Measurements from ENCODE around the gene KCNK15.

Gene KCNK15

DNA sequence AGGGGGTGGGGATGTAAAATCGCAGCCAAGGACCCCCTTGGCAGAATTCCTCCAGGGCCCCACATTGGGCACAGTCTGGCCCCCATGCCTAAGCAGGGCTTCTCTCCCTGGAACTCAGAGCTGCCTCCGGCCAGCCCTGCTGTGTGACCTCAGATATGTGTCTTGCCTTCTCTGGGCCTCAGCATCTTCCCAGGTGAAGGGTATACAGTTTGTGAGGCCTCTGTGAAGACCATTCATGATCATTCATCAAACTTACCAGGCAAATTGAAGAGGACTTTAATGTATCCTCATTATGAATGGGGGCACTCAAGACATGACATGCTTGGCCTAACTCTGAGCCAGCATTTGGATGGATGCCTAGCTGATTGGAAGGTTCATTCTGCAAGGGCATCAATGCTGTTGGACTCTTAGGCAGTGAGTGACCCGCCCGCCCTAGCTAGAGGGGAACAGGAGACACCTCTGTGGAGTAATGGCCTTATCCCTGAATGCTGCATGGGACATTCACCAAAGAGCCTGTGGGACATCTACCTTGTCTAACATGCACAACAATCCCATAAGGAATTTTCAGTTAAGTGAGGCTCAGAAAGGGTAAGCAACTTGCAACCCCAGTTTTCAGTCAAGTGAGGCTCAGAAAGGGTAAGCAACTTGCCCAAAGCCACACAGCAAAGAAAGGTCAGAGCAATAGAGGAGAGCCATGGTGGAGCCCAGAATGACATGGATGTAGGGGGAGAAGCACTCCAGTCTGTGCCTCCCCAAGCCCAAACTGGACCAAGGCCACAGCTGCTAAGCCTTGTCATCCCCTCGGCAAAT, 30.0 kb upstream of the KCNK15 start:
- DNase-seq = no peak

DNA sequence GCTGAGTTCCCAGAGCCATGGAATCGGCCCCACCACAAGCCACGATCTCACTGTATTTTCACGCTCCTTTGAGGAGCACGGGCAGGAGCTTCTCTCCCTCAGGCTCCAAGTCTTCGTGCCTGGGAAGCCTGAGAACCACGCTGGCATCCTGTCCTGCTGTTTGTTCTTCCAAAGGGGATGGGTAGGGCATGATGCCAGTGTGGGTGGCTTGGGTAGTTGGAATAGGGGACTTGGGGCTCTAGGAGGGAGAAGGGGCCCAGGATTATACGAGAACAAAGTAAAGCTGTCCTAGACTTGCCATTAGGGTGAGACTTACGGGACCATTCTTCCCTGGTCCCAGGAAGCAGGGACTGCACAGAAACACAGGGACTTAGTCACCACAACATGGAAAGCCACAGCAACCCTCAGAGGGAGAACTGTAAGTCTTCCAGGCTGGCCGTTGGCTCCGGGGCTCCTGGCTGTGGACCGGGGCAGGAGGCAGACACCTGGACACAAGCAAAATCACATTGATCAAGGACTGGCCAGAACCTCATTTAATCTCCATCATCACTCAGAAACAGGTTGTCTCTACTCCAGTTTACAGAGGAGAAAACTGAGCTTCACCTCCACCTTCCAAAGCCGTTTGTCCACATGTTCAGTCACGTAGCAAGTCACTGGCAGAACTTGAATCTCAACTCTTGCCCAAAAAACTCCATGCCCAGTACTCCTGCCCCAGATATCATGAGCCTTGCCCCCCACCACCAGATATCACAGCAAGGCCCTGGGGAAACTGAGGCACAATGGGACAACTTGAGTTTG, 29.2 kb upstream of the KCNK15 start:
- DNase-seq = peak; percentile 54

DNA sequence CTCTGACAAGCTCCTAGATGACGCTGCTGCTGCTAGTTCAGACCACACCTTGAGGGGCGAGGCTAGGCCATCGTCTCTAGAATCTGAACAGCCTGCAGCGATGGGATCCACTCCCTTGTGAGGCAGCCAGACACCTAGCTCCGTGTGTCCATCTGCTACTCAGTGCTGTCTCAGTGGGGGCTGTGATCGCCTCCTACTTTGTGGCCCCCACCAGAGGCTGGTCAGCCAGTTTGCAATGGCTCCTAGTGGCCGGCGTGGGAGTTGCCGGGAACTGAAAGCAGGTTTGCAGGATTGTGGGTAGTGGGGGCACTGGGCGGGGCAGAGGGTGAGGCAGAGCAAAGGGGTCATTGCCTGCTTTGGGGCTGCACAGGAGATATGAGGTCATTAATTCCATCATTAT, 27.7 kb upstream of the KCNK15 start:
- DNase-seq = no peak

DNA sequence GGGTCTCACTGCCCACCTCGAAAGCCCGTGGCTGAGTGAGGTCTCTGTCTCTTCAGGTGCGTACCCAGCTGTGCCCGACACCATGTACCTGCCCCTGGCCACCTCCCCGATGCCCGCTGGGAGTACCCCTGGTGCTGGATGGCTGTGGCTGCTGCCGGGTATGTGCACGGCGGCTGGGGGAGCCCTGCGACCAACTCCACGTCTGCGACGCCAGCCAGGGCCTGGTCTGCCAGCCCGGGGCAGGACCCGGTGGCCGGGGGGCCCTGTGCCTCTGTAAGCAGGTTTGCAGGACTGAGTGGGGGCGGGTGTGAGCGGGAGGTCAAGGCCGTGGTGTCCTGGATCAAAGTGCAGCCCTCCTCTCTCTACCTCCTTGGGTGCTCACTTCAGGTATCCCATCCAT, 25.8 kb upstream of the KCNK15 start:
- no peak for DNase-seq

DNA sequence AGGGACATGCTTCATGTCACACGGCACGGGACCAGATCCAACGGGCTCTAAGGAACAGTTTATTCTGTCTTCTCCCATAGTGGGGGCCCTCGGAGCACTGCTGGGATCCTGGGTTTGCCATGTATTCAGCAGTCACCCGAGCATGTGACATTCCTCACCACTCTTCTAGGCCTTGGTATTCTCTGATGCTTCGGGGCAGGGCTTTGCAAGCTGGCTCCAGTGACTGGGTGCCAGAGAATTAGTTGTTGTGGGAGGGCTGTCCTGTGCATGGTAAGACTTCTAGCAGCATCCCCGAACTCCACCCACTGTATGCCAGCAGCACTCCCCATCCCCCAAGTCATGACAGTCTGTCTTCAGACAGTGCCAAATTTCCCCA, 25.1 kb upstream of the KCNK15 start:
- peak; percentile 93 for DNase-seq

DNA sequence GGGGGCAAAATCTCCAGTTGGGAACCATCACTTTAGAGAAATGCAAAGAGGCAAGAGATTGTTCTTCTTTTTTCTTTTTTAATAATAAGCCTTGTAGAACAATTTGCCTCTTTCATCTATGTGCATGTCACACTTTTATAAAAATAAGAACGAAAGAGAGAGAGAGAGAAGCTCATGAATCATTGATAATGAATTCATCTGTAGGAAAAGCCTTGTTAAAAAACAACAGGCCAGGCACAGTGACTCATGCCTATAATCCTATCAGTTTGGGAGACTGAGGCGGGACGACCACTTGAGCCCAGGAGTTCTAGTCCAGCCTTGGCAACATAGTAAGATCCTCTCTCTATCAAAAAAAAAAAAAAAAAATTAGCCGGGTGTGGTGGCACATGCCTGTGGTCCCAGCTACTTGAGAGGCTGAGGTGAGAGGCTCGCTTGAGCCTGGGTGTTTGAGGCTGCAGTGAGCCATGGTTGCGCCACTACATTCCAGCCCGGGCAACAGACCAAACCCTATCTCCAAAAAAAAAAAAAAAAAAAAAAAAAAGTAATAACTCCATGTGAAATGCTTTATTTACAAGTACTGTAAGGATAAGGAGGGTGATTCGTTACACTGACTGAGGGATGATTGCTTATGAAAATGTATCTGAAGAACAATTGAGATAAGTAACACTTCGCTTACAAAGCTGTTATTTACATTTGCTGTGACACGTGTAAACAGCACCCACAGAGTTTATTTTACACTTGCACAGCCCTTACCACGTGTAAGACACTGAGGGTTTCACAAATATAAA, 24.5 kb upstream of the KCNK15 start:
- peak; percentile 92 for DNase-seq

- DNase-seq = no peak
Measured at GRCh38 chr20:44721785-44722054, 23.9 kb upstream of the KCNK15 start.

- DNase-seq = no peak
Measured at GRCh38 chr20:44722990-44723389, 22.7 kb upstream of the KCNK15 start.

GRCh38 chr20:44723391-44723790, 22.3 kb upstream of the KCNK15 start:
- peak; percentile 48 for DNase-seq

DNA sequence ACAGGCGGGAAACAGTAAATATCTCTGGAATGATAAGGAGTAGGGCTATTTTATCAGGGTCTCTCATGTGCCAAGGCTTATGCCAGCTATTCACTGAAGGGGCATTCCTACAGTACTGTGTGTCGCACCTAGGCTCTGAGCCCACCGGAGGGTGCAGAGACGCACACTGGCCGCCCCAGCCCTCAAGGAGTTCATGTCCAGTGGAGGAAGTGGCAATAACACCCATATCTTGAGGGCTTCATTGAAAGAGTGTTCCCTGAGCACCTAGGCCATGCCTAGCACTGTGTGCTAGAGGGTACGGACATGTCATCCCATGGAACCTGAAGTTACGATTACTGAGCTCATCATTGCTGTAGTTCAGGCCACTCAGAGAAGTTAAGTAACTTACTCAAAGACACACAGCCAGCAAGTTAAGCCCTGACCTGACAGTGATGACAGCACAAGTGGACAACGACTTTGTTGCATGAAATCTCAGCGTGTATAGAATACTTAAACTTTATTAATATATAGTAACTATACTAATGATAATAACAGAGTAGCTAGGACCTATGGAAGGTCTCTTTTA, 21.8 kb upstream of the KCNK15 start:
- no peak for DNase-seq

DNA sequence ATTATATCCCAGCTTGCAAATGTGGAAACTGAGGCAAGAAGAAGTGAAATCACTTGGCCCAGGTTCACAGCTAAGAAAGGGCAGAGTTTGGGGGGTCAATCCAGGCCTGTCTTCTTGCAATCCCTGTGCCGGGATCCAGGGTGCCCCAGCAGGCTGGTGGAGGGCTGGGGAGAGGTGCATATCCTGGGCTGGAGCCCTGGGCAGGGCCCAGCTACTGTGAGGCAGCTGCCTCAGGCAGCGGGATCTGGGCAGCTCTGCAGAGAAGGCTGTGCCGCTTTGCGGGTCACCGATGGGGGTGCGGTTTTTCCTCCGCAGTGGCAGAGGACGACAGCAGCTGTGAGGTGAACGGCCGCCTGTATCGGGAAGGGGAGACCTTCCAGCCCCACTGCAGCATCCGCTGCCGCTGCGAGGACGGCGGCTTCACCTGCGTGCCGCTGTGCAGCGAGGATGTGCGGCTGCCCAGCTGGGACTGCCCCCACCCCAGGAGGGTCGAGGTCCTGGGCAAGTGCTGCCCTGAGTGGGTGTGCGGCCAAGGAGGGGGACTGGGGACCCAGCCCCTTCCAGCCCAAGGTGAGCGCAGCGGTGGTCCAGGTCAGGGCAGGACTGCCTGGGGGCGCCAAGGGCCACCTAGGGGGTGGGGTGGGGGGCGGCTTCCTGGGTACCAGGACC, 21.1 kb upstream of the KCNK15 start:
- DNase-seq = no peak

GRCh38 chr20:44725837-44726236, 19.8 kb upstream of the KCNK15 start:
- no peak for DNase-seq

GRCh38 chr20:44727039-44727438, 18.6 kb upstream of the KCNK15 start:
- DNase-seq = no peak

GRCh38 chr20:44727651-44728050, 18.0 kb upstream of the KCNK15 start:
- DNase-seq = no peak

DNA sequence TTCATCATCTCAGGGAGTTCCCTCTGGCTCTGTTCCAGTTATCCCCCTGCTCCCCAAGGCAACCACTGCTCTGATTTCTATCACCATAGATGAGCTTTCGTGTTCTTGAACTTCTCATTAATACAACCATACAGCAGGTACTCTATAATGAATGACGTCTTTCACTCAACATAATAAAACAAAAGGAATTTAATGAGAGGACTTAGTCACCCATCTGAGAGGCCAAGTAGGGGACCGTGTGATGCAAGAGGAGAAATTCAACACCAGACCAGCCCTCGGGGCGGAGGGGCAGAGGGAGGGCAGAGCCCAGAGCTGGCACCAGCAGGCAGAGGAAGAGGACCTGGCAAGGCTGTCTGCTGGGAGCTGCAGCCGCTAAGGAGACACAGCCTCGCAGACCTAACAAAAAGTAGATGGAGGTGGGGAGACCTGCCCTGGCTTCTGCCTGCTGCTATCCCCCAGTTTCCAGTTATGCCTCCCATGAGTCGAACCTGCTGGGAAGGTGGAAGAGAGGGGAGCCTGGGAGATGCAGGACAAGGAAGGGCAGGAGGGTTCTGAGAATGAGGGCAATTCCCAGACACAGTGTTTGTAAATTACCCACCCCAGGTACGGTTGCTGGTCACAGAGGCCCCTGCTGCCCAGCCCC, 16.7 kb upstream of the KCNK15 start:
- peak; percentile 91 for DNase-seq

- DNase-seq = peak; percentile 98
Measured at GRCh38 chr20:44730441-44730840, 15.2 kb upstream of the KCNK15 start.

- DNase-seq = no peak
Measured at GRCh38 chr20:44731657-44732056, 14.0 kb upstream of the KCNK15 start.

DNA sequence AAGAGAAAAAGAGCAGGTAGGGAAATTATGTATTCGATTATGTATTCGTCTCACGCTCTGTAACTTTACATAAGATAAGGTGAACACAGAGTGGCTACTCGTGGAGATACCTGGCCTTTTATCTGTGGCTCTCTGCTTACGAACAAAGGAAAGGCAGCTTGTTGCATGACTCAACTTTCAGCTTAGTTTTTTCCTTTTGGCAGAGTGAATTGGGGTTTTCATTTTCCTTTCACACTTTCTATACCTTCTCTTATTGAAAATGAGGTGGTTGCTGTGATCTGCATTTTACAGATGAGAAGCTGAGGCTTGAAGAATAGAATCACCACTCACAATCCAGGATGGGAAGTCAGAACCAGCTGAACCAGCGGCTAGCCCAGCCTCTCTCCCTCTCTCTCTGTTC, 13.3 kb upstream of the KCNK15 start:
- DNase-seq = no peak

DNA sequence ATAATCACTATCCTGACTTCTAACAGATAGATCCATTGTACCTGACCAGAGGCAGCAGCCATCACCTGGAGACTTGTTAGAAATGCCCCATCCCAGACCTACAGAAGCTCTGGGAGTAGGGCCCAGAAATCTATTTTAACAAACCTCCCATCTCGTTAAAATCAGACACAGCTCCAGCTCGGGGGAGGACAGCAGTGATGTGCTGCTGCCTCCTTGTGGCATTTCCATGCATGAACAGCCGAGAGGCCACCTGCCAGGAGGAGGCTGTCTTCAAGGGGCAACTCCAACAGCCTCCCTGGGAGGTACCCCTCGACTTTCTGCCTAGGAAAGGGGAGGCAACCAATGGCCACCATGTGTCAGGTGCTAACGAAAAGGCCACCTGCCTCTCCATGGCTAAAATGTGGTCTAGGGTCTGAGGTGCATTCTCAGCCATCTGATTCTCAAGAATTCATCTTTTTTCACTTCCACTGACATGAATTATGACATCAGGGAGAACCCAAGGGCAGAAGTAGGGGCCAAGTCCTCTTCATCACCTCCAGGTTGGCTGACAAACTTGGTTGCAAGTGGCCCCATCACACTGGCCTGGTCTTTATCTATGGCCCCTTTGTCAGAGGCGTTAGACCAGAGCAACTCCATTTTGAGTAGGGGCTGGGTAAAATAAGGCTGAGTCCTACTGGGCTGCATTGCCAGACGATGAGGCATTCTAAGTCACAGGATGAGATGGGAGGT, 12.2 kb upstream of the KCNK15 start:
- DNase-seq = peak; percentile 76

- DNase-seq = peak; percentile 85
Measured at GRCh38 chr20:44734938-44735337, 10.7 kb upstream of the KCNK15 start.

DNA sequence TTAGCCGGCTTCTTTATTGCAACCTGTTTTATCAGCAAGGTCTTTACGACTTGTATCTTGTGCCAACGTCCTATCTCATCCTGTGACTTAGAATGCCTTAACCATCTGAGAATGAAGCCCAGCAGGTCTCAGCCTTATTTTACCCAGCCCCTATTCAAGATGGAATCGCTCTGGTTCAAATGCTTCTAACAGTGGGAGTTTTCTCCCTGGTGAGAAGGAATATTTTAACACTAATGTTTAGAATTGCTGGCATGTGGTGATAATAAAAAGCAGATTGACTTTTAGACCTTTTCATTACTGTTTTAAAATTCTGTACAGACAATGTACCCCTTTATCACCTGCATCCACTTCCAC, 9.9 kb upstream of the KCNK15 start:
- DNase-seq = no peak
